ENCODE data around the gene SLCO3A1.

SLCO3A1 gene

GRCh38 chr15:91916051-91916450, 62.5 kb downstream of the SLCO3A1 start:
- no peak for DNase-seq

GRCh38 chr15:91917686-91918360, 64.3 kb downstream of the SLCO3A1 start:
- no peak for DNase-seq

GRCh38 chr15:91919014-91919534, 65.6 kb downstream of the SLCO3A1 start:
- DNase-seq = no peak

GRCh38 chr15:91921188-91921842, 67.8 kb downstream of the SLCO3A1 start:
- no peak for DNase-seq

GRCh38 chr15:91921843-91922198, 68.3 kb downstream of the SLCO3A1 start:
- no peak for DNase-seq

GRCh38 chr15:91922646-91923547, 69.4 kb downstream of the SLCO3A1 start:
- no peak for DNase-seq

GRCh38 chr15:91924183-91924582, 70.7 kb downstream of the SLCO3A1 start:
- no peak for DNase-seq

- DNase-seq = no peak
Observed at GRCh38 chr15:91924837-91925495, 71.5 kb downstream of the SLCO3A1 start.

GRCh38 chr15:91925794-91926193, 72.3 kb downstream of the SLCO3A1 start:
- DNase-seq = no peak

- DNase-seq = no peak
Observed at GRCh38 chr15:91926908-91927270, 73.4 kb downstream of the SLCO3A1 start.

GRCh38 chr15:91927585-91927984, 74.1 kb downstream of the SLCO3A1 start:
- no peak for DNase-seq

GRCh38 chr15:91928675-91929074, 75.2 kb downstream of the SLCO3A1 start:
- DNase-seq = no peak

- no peak for DNase-seq
Observed at GRCh38 chr15:91929509-91929908, 76.0 kb downstream of the SLCO3A1 start.

GRCh38 chr15:91930092-91930491, 76.6 kb downstream of the SLCO3A1 start:
- no peak for DNase-seq

GRCh38 chr15:91936182-91936775, 82.8 kb downstream of the SLCO3A1 start:
- DNase-seq = no peak

GRCh38 chr15:91936927-91937326, 83.4 kb downstream of the SLCO3A1 start:
- no peak for DNase-seq

- no peak for DNase-seq
Observed at GRCh38 chr15:91938136-91938535, 84.6 kb downstream of the SLCO3A1 start.

GRCh38 chr15:91939403-91939831, 85.9 kb downstream of the SLCO3A1 start:
- DNase-seq = no peak

- DNase-seq = no peak
Observed at GRCh38 chr15:91940496-91941381, 87.2 kb downstream of the SLCO3A1 start.

- DNase-seq = no peak
Observed at GRCh38 chr15:91941871-91942658, 88.6 kb downstream of the SLCO3A1 start.
